AG08395 (cell line): Measurements from ENCODE around the gene PPIB.
"Not testable (repeated sequence)": the region's sequence is repeated elsewhere in the genome, so short reads cannot be mapped to it uniquely, and the experiment has no call there.

ENCODE experiments used
- DNase-seq: peaks from one replicate; pipeline ENCODE4 v3.0.0; 2012; ENCODE audit warnings: mixed read lengths, low spot score

Gene PPIB

GRCh38 chr15:64141798-64142512 is 20.9 kb downstream of the PPIB start:
- no peak for DNase-seq

- DNase-seq, result no peak
These were observed 24.4 kb downstream of the PPIB start for GRCh38 chr15:64138331-64138941.

DNA sequence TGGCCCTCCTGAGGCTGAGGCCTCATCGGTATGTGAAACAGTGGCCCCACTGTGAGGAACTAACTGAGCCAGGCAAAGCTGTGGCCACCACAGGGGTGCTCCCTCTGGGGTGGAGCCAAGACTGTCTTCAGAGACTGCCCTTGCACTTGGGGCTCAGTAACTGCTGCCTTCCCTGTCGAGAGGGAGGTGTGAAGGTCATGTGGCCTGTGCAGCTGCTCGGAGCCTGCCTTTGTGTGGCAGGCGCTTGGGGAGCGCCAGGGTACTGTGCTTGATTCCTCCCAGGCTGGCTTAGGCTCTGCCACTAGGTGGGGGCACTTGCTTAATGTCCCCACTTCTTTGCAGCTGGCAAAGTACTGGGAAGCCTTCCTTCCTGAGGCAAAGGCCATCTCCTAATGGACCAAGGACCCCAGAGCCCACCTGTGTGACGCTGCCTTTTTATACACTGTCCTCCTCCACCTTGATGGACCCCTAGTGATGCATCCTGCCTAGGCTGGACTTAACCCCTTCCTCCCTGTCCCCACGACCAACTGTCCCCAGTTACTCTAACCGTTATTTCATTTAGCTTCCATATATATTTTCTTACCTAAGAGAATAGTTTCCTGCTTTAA is 25.5 kb downstream of the PPIB start:
- DNase-seq, result no peak

GRCh38 chr15:64136347-64136746 is 26.5 kb downstream of the PPIB start:
- no peak for DNase-seq

GRCh38 chr15:64134345-64134829 is 28.4 kb downstream of the PPIB start:
- DNase-seq, result peak; percentile 12

DNA sequence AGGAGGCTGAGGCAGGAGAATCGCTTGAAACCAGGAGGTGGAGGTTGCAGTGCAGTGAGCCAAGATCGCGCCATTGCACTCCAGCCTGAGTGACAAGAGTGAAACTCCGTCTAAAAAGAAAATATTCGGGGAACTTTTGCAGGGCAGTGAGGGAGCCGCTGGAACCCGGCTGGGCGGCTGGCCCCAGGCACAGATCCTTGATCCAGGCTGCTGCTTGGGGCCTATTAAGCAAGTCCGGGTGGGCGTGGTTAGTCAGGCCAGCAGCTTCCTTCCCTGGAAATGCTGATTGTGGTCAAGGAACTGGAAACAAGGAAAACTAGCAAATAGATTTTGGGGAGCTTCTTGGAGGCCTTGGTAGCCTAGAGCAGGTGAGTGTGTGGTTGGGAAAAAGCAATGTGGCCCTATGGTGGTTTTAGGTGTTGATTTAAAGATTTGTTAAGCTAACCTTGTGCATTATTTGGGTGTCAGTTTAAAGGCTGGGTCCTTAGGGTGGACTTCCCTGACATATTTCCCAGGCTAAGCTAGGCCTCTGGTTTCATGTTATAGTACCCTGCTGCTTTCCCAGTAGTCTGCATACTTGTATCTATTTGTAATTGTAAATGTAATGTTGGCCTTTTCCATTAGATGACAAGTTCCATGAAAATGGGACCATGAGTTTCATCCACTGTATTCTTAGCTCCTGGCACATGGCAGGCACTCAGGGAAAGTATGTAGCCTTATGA is 29.0 kb downstream of the PPIB start:
- DNase-seq, result no peak

GRCh38 chr15:64132217-64132616 is 30.6 kb downstream of the PPIB start:
- DNase-seq, result no peak

DNA sequence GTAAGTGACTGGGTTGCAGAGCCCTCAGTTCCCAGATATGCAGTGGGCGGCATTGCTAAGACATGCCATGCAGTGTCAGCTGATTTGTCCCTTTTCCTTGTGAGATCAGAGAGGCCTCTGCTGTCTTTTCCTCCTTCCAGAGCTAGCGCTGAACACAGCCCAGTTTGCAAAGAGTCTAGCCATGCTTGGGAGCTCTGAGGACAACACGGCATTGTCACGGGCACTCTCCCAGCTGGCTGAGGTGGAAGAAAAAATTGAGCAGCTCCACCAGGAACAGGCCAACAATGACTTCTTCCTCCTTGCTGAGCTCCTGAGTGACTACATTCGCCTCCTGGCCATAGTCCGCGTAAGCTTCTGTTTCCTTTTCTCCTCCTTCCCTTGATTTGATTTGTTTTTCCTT is 31.3 kb downstream of the PPIB start:
- no peak for DNase-seq

- no peak for DNase-seq
These were observed 32.7 kb downstream of the PPIB start for GRCh38 chr15:64130159-64130558.

GRCh38 chr15:64127521-64128270 is 35.1 kb downstream of the PPIB start:
- DNase-seq, result no peak

DNA sequence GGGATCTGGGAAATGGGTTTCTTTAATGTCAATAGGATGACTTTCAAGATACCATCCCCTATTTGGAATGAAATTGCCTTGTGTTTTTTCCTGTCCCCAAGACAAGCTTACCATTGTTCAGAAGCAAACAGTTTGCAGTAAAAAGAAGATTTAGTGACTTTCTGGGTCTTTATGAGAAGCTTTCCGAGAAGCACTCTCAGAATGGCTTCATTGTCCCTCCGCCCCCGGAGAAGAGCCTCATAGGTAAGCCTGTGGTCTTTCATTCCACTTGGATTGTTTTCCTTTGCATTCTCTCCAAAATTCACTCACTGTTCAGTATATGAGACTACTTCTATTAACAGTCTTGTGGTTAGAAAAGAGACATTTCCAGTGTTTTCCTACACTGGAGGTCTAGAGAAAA is 36.8 kb downstream of the PPIB start:
- DNase-seq, result no peak

DNA sequence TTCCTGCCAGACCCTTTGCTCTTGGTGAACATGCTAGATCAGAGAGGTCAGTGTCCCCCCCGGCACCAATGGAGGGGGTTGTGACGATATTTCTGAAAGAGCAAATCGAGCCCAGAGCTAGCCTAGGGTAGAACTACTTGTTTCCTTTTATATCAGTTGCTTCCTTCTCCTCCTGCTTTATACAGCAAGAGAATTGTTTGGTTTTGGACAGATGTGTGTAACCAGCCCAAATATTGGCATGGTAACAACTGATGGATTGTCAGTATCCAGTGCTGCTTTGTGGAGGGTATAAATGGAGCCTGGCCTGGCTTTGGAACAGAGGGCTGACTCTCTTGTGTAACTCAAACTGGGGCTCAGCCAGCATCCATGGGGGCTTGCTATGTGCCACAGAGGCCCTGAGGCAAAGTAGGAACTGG is 39.9 kb downstream of the PPIB start:
- DNase-seq, result no peak

DNA sequence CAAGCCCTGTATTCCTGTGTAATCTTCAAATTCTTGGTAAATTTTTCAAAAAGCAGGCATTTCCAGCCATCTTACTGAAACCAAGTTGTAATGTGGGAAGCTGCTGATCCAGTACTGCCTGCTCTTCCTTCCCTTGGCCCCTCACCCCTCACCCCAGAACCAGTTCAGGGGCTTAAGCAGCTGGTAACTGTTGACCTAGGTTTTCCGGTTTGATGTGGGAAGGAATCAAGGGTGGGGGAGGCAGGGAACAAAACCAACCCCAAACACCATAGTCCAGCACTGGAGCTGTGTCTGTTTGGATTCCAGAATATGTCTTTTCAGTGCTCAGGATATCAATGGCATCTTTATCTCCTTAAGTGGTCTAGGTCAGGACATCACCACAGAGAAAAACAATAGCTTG is 40.4 kb downstream of the PPIB start:
- no peak for DNase-seq

- DNase-seq, result no peak
These were observed 41.2 kb downstream of the PPIB start for GRCh38 chr15:64121614-64122013.

- not testable (repeated sequence) for DNase-seq
These were observed 42.5 kb downstream of the PPIB start for GRCh38 chr15:64120322-64120721.

DNA sequence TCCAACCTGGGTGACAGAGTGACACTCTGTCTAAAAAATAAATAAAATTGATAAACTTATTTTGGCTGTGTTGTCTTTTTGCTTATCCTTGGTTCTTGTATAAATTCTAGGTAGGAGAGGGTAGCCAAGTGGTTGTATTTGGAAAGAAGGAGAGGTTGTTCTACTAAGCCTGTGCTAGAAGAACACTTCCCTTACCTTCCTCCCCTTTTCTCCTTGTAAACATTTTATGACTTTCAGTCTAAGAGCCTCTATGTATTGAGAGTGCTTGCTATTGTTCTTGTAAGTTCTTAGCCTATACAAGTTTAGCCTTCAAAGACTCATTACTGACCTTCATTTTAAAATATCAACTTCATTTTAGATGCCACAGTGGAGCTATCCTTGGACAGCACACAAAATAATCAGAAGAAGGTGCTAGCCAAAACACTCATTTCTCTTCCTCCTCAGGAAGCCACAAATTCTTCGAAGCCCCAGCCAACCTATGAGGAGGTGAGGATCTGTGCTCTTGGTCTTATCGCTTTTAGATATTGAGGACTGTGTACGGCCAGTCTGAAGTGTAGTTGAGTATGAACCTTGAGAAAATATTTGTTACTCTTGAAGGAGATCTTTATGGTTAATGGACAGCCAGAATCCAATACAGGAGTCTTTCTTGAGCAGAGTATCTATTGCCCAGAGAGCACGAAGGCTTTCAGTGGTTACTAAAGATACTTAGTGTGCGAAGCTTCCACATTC is 44.9 kb downstream of the PPIB start:
- DNase-seq, result no peak

GRCh38 chr15:64112904-64113303 is 49.9 kb downstream of the PPIB start:
- DNase-seq, result peak; percentile 25

- DNase-seq, result no peak
These were observed 50.6 kb downstream of the PPIB start for GRCh38 chr15:64112073-64112772.

DNA sequence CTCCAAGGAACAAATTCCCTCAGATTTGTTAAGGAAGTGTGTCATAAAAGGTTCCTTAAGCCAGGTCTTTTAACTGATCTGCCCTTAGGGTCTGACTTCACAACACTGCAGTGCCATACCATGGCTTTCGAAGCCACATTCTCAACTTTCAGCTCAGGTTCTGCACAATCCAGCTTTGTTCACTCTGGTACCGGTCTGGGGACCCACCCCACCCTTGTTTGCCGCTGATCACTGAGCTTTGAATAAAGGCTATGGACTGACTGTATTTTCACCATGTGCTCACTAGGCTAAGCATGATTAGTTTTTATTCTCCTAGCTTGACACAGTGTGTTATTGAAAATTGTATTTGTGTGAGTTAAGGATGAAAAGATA is 51.2 kb downstream of the PPIB start:
- DNase-seq, result no peak

GRCh38 chr15:64110950-64111678 is 51.7 kb downstream of the PPIB start:
- DNase-seq, result no peak
